OCI-LY1 (cell line): Measurements from ENCODE around the gene LNP1.
"Not testable (repeated sequence)": the region's sequence is repeated elsewhere in the genome, so short reads cannot be mapped to it uniquely, and the experiment has no call there.

ENCODE experiments used
- H2AFZ ChIP-seq: fragments of 200-600 bp; sonication (generic), shearing (Covaris generic); 2 replicates; pipeline ENCODE4 v1.6.0; 2014; ENCODE audit warnings: antibody characterized with exemption, mild to moderate bottlenecking, low read length
- H3F3A ChIP-seq: fragments of 200-600 bp; sonication (generic), shearing (Covaris generic); 2 replicates; pipeline ENCODE4 v1.6.0; 2014; ENCODE audit warnings: mild to moderate bottlenecking, antibody characterized with exemption, low read length, moderate library complexity; ENCODE audit not compliant: insufficient read depth
- H3K27ac ChIP-seq: fragments of 200-600 bp; sonication (generic); 2 replicates; pipeline ENCODE4 v1.5.1; 2014; ENCODE audit warnings: low read length, mixed run types, mild to moderate bottlenecking, low read depth; ENCODE audit not compliant: poor library complexity, severe bottlenecking
- H3K27me3 ChIP-seq: fragments of 200-600 bp; sonication (generic); 2 replicates; pipeline ENCODE4 v1.6.0; 2014; ENCODE audit warnings: antibody characterized with exemption, mild to moderate bottlenecking, low read length, moderate library complexity; ENCODE audit not compliant: insufficient read depth
- H3K36me3 ChIP-seq: fragments of 200-600 bp; sonication (generic); 2 replicates; pipeline ENCODE4 v1.6.1; 2014; ENCODE audit warnings: mild to moderate bottlenecking, antibody characterized with exemption, low read length, moderate library complexity, mixed read lengths; ENCODE audit not compliant: insufficient read depth
- H3K4me1 ChIP-seq: fragments of 200-600 bp; sonication (generic); 2 replicates; pipeline ENCODE4 v1.5.1; 2014; ENCODE audit warnings: mild to moderate bottlenecking, low read length, moderate library complexity; ENCODE audit not compliant: insufficient read depth, severe bottlenecking
- H3K4me2 ChIP-seq: fragments of 200-600 bp; sonication (generic), shearing (Covaris generic); 2 replicates; pipeline ENCODE4 v1.6.1; 2014; ENCODE audit warnings: low read length
- H3K4me3 ChIP-seq: fragments of 200-600 bp; sonication (generic); 2 replicates; pipeline ENCODE4 v1.5.1; 2014; ENCODE audit warnings: low read length, low read depth, mild to moderate bottlenecking, mixed read lengths; ENCODE audit not compliant: poor library complexity, severe bottlenecking
- H3K79me2 ChIP-seq: fragments of 200-600 bp; shearing (Covaris generic); 2 replicates; pipeline ENCODE4 v1.6.1; 2016; ENCODE audit warnings: mixed run types, low read length, mixed read lengths; ENCODE audit not compliant: insufficient read depth
- H3K9ac ChIP-seq: fragments of 200-600 bp; sonication (generic), shearing (Covaris generic); 2 replicates; pipeline ENCODE4 v1.6.1; 2014; ENCODE audit warnings: mild to moderate bottlenecking, low read length, mixed read lengths
- H3K9me2 ChIP-seq: fragments of 200-600 bp; sonication (generic), shearing (Covaris generic); 2 replicates; pipeline ENCODE4 v1.6.1; 2014; ENCODE audit warnings: low read depth, mild to moderate bottlenecking, low read length, mixed read lengths
- H3K9me3 ChIP-seq: fragments of 200-600 bp; shearing (Covaris generic); 2 replicates; pipeline ENCODE4 v1.6.1; 2014; ENCODE audit warnings: low read length, mixed read lengths
- H4K20me1 ChIP-seq: fragments of 200-600 bp; sonication (generic), shearing (Covaris generic); 2 replicates; pipeline ENCODE4 v1.6.0; 2016; ENCODE audit warnings: mild to moderate bottlenecking, low read length; ENCODE audit not compliant: insufficient read depth
- CTCF ChIP-seq: fragments of 200-600 bp; sonication (generic), shearing (Covaris generic); IDR thresholded peaks from 2 replicates; pipeline ENCODE4 v1.5.1; 2017; ENCODE audit warnings: mild to moderate bottlenecking, antibody characterized with exemption, low read length, moderate library complexity, mixed read lengths
- EZH2 ChIP-seq: fragments of 200-600 bp; sonication (generic), shearing (Covaris generic); IDR thresholded peaks from 2 replicates; pipeline ENCODE4 v1.8.0; 2017; ENCODE audit warnings: borderline replicate concordance, mixed run types, mild to moderate bottlenecking, antibody characterized with exemption, low read length, moderate library complexity, mixed read lengths

The LNP1 gene

GRCh38 chr3:100468676-100469075 lies 67.3 kb downstream of the LNP1 start:
- no peaks in the 10 kb centered on the region for H4K20me1 ChIP-seq
- no peaks in the 10 kb centered on the region for H3K36me3 ChIP-seq
- no peak overlapping the region for H2AFZ ChIP-seq
- no peaks in the 10 kb centered on the region for H3F3A ChIP-seq
- no peaks in the 10 kb centered on the region for H3K9me3 ChIP-seq
- no peaks in the 10 kb centered on the region for H3K79me2 ChIP-seq
- H3K9me2 ChIP-seq, result no peaks in the 10 kb centered on the region
- TF ChIP-seq EZH2, result no peak
- TF ChIP-seq CTCF, result no peak
- no peak overlapping the region for H3K4me3 ChIP-seq
- H3K27me3 ChIP-seq, result no peaks in the 10 kb centered on the region
- H3K27ac ChIP-seq, result no peak overlapping the region
- H3K9ac ChIP-seq, result no peak overlapping the region
- no peak overlapping the region for H3K4me2 ChIP-seq
- no peaks in the 10 kb centered on the region for H3K4me1 ChIP-seq

- H3K27ac ChIP-seq, result no peak overlapping the region
- no peaks in the 10 kb centered on the region for H3K9me3 ChIP-seq
- H3K9ac ChIP-seq, result no peak overlapping the region
- H3K4me3 ChIP-seq, result no peak overlapping the region
- H3K79me2 ChIP-seq, result no peaks in the 10 kb centered on the region
- H2AFZ ChIP-seq, result no peak overlapping the region
- no peaks in the 10 kb centered on the region for H4K20me1 ChIP-seq
- H3K4me2 ChIP-seq, result no peak overlapping the region
- H3K27me3 ChIP-seq, result no peaks in the 10 kb centered on the region
- TF ChIP-seq CTCF (no peak), EZH2 (no peak)
- H3K9me2 ChIP-seq, result no peaks in the 10 kb centered on the region
- no peaks in the 10 kb centered on the region for H3K4me1 ChIP-seq
- no peaks in the 10 kb centered on the region for H3F3A ChIP-seq
- no peaks in the 10 kb centered on the region for H3K36me3 ChIP-seq
These were observed 69.6 kb downstream of the LNP1 start for GRCh38 chr3:100470951-100471350.

GRCh38 chr3:100471444-100471843 lies 70.1 kb downstream of the LNP1 start:
- Histone ChIP-seq H3K27me3 (no peaks in the 10 kb centered on the region), H3F3A (no peaks in the 10 kb centered on the region)
- TF ChIP-seq CTCF, result no peak
- TF ChIP-seq EZH2, result no peak

GRCh38 chr3:100477851-100478360 lies 76.6 kb downstream of the LNP1 start:
- not testable (repeated sequence) for H3F3A ChIP-seq, H3K9ac ChIP-seq, H3K9me3 ChIP-seq, H3K79me2 ChIP-seq, H4K20me1 ChIP-seq, H3K9me2 ChIP-seq, H3K4me3 ChIP-seq, H3K36me3 ChIP-seq, H3K27ac ChIP-seq, H3K4me1 ChIP-seq, H2AFZ ChIP-seq, H3K27me3 ChIP-seq, H3K4me2 ChIP-seq

More at GRCh38 chr3:100471444-100471843, 70.1 kb downstream of the LNP1 start:
- H3K27ac ChIP-seq, result no peak overlapping the region
- H3K36me3 ChIP-seq, result no peaks in the 10 kb centered on the region
- H3K79me2 ChIP-seq, result no peaks in the 10 kb centered on the region
- H3K4me3 ChIP-seq, result no peak overlapping the region
- no peaks in the 10 kb centered on the region for H3K4me1 ChIP-seq
- H3K9me2 ChIP-seq, result no peaks in the 10 kb centered on the region
- no peaks in the 10 kb centered on the region for H4K20me1 ChIP-seq
- no peaks in the 10 kb centered on the region for H3K9me3 ChIP-seq
- H3K4me2 ChIP-seq, result no peak overlapping the region
- H2AFZ ChIP-seq, result no peak overlapping the region
- H3K9ac ChIP-seq, result no peak overlapping the region

GRCh38 chr3:100478521-100478920 lies 77.2 kb downstream of the LNP1 start:
- not testable (repeated sequence) for H3K9ac ChIP-seq, H3K27ac ChIP-seq, H3K4me2 ChIP-seq, H4K20me1 ChIP-seq, H3F3A ChIP-seq, H3K9me2 ChIP-seq, H3K27me3 ChIP-seq, H2AFZ ChIP-seq, H3K79me2 ChIP-seq, H3K36me3 ChIP-seq, H3K9me3 ChIP-seq, H3K4me3 ChIP-seq, H3K4me1 ChIP-seq
